SH-SY5Y (cell line): ENCODE data around the gene DNMT3A.

Experiments used
- GATA2 ChIP-seq: IDR thresholded peaks from 2 replicates; pipeline ENCODE4 v1.6.1; 2011; ENCODE audit warnings: mild to moderate bottlenecking, low read depth, low read length
- GATA3 ChIP-seq: IDR thresholded peaks from 2 replicates; pipeline ENCODE4 v1.6.1; 2011; ENCODE audit warnings: low read depth, mild to moderate bottlenecking, low read length, moderate library complexity

DNA sequence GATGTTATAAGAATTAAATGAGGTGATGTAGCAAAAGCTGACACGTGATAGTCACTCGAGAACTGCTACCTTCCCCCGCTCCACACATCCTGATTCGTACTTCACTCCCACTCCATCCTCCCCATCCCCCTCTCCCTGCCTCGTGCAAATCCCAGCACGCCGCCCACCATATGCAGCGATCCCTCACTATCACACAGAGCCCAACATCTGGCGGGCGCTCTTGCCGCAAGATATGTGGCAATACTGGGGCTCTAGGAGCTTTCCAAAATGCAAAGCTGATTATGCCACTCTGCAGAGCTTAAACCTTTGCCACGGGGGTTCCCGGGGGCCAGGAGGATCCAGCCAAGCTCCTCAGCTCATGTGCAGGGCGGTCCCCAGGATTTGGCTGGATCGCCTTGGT is 37.4 kb downstream of the DNMT3A start:
- TF ChIP-seq GATA3 (no peak), GATA2 (no peak)
